GM23338 (cell line): ENCODE measurements around the gene CEP68. TPM values are rescaled to one million over a fixed set of nuclear protein-coding genes. Genes with fewer than 3 reads are reported as not detected.

ENCODE experiments used
- ATAC-seq: fragments of 200-7000 bp; cut with Tn5 transposase; 3 replicates; pipeline ENCODE4 v1.9.1; 2020
- DNase-seq: peaks from one replicate; pipeline ENCODE4 v3.0.0-alpha.2; 2015; ENCODE audit warnings: low spot score
- H2AFZ ChIP-seq: fragments of 200-600 bp; sonication (generic); 2 replicates; pipeline ENCODE4 v1.8.0; 2016; ENCODE audit warnings: antibody characterized with exemption, mild to moderate bottlenecking, moderate library complexity
- H3F3A ChIP-seq: fragments of 200-600 bp; sonication (generic); replicated peaks from 2 replicates; pipeline ENCODE4 v1.8.0; 2017; ENCODE audit warnings: antibody characterized with exemption, mixed run types, low read depth
- H3K27ac ChIP-seq: fragments of 200-600 bp; sonication (generic); 2 replicates; pipeline ENCODE4 v1.6.1; 2016; ENCODE audit warnings: low read depth
- H3K27me3 ChIP-seq: fragments of 200-600 bp; sonication (generic); 2 replicates; pipeline ENCODE4 v1.8.0; 2016; ENCODE audit warnings: mild to moderate bottlenecking, mixed run types, moderate library complexity; ENCODE audit not compliant: insufficient read depth
- H3K36me3 ChIP-seq: fragments of 200-600 bp; sonication (generic); 2 replicates; pipeline ENCODE4 v1.8.0; 2016; ENCODE audit warnings: mild to moderate bottlenecking; ENCODE audit not compliant: insufficient read depth
- H3K4me1 ChIP-seq: fragments of 200-600 bp; sonication (generic); 2 replicates; pipeline ENCODE4 v1.8.0; 2016; ENCODE audit warnings: mild to moderate bottlenecking, moderate library complexity; ENCODE audit not compliant: insufficient read depth
- H3K4me2 ChIP-seq: fragments of 200-600 bp; sonication (generic); 2 replicates; pipeline ENCODE4 v1.7.1; 2017; ENCODE audit warnings: mixed run types
- H3K4me3 ChIP-seq: fragments of 200-600 bp; sonication (generic); 2 replicates; pipeline ENCODE4 v1.6.1; 2016; ENCODE audit warnings: mixed run types
- H3K79me2 ChIP-seq: fragments of 200-600 bp; sonication (generic); replicated peaks from 2 replicates; pipeline ENCODE4 v1.8.0; 2017; ENCODE audit warnings: mild to moderate bottlenecking; ENCODE audit not compliant: insufficient read depth
- H3K9me2 ChIP-seq: fragments of 200-600 bp; sonication (generic); 2 replicates; pipeline ENCODE4 v1.8.0; 2017; ENCODE audit not compliant: insufficient read depth
- H4K20me1 ChIP-seq: fragments of 200-600 bp; sonication (generic); replicated peaks from 2 replicates; pipeline ENCODE4 v1.8.0; 2017; ENCODE audit warnings: mild to moderate bottlenecking; ENCODE audit not compliant: insufficient read depth
- H3K27ac Mint-ChIP-seq: 2 replicates; pipeline ENCODE4 v1.8.0; 2020; ENCODE audit warnings: inconsistent platforms, mild to moderate bottlenecking, moderate library complexity, mixed read lengths
- H3K27me3 Mint-ChIP-seq: 3 replicates; pipeline ENCODE4 v1.8.0; 2022; ENCODE audit warnings: low read depth, mild to moderate bottlenecking, moderate library complexity, mixed read lengths, inconsistent platforms; ENCODE audit not compliant: insufficient read depth, poor library complexity
- H3K36me3 Mint-ChIP-seq: 3 replicates; pipeline ENCODE4 v1.8.0; 2021; ENCODE audit warnings: low read depth, mild to moderate bottlenecking, inconsistent platforms, moderate library complexity, mixed read lengths
- H3K4me1 Mint-ChIP-seq: 3 replicates; pipeline ENCODE4 v1.8.0; 2020; ENCODE audit warnings: mild to moderate bottlenecking, inconsistent platforms, mixed read lengths
- H3K4me3 Mint-ChIP-seq: 3 replicates; pipeline ENCODE4 v1.8.0; 2021; ENCODE audit warnings: moderate library complexity, mild to moderate bottlenecking, inconsistent platforms, mixed read lengths
- H3K9me3 Mint-ChIP-seq: 3 replicates; pipeline ENCODE4 v1.8.0; 2020; ENCODE audit warnings: moderate library complexity, mild to moderate bottlenecking, inconsistent platforms, mixed read lengths
- EZH2 ChIP-seq: fragments of 200-600 bp; sonication (generic); IDR thresholded peaks from one replicate; pipeline ENCODE4 v1.8.0; 2017; ENCODE audit warnings: antibody characterized with exemption, mild to moderate bottlenecking, low read depth; ENCODE audit not compliant: unreplicated experiment
- STAT1 ChIP-seq: IDR thresholded peaks from one replicate; pipeline ENCODE4 v1.6.1; 2016; ENCODE audit warnings: antibody characterized with exemption; ENCODE audit not compliant: unreplicated experiment
- ZNF114 ChIP-seq: fragments of 250-450 bp; sonication (Bioruptor Pico); IDR thresholded peaks from 2 replicates; pipeline ENCODE4 v1.5.0; 2020; ENCODE audit warnings: mild to moderate bottlenecking, moderate library complexity
- ZNF462 ChIP-seq: fragments of 250-450 bp; sonication (Bioruptor Pico); IDR thresholded peaks from 2 replicates; pipeline ENCODE4 v1.5.0; 2020; ENCODE audit warnings: mild to moderate bottlenecking, moderate library complexity
- polyA plus RNA-seq: library from polyadenylated mRNA; unstranded; fragments of >200 nt; fragmentation: Nextera tagmentation; extraction: Ambion mirVana; gene quantifications from 2 replicates; pipeline ENCODE4 v1.2.1, GENCODE V29; 2016
- total RNA-seq: library from RNA; depleted of rRNA; stranded (reverse); fragments of >200 nt; shearing (Covaris generic); gene quantifications from 2 replicates; pipeline ENCODE4 v1.2.3, GENCODE V29; 2014

CEP68 gene
- total and polyA plus RNA-seq, 2 experiments from 2014 or later = 13.0 to 24.4 TPM

GRCh38 chr2:65018141-65018582 is 38.1 kb upstream of the CEP68 start:
- TF ChIP-seq ZNF462 (CRISPR knock-in tag) (no peak), STAT1 (no peak), ZNF114 (CRISPR knock-in tag) (no peak), EZH2 (no peak)
- no peak overlapping the region for H3K27ac Mint-ChIP-seq
- peaks cover 11% of the 10 kb centered on the region; the same call in 1 of the 2 replicates for H3K4me1 ChIP-seq
- H3K27ac ChIP-seq = no peak overlapping the region
- peaks cover 11% of the 10 kb centered on the region for H3K4me1 Mint-ChIP-seq
- no peaks in the 10 kb centered on the region for H3F3A ChIP-seq
- no peak overlapping the region for H3K4me3 ChIP-seq
- no peaks in the 10 kb centered on the region for H3K27me3 ChIP-seq
- H3K4me3 Mint-ChIP-seq = no peak overlapping the region
- no peaks in the 10 kb centered on the region; the same call in none of the 3 replicates for H3K36me3 Mint-ChIP-seq
- no peak overlapping the region for H3K4me2 ChIP-seq
- no peaks in the 10 kb centered on the region for H3K9me2 ChIP-seq
- no peaks in the 10 kb centered on the region for H3K79me2 ChIP-seq
- DNase-seq (no peak), ATAC-seq (no peak)
- peaks cover 5% of the 10 kb centered on the region for H3K27me3 Mint-ChIP-seq
- no peaks in the 10 kb centered on the region for H3K9me3 Mint-ChIP-seq
- no peak overlapping the region for H2AFZ ChIP-seq
- peaks cover 4% of the 10 kb centered on the region; the same call in 1 of the 2 replicates for H4K20me1 ChIP-seq
- 0 out of 2 replicates have a peak, but pooled peaks cover 2% of the 10 kb centered on the region for H3K36me3 ChIP-seq

DNA sequence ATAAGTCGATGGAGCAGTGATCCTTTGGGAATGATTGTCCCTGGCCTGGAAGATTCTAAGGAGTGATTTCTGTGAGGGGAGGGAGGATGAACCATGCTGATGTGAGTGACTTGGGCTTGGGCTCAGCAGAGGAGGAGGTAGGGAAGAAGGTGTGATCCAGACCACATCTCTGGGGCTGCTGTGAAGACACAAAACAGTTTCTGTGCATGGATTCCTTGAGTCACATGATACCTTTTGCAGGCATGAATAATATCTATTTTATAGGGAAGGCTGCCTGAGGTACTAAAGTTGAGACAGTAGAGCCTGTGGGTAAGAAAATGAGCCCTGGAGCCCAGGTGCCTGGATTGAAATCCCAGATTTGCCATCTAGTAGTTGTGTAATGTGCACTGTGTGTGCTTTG is 37.2 kb upstream of the CEP68 start:
- no peak for DNase-seq
- H3K27ac Mint-ChIP-seq = no peak overlapping the region
- Histone ChIP-seq H3K4me2 (no peak overlapping the region), H3K79me2 (no peaks in the 10 kb centered on the region), H2AFZ (no peak overlapping the region), H3K4me3 (no peak overlapping the region), H3F3A (no peaks in the 10 kb centered on the region), H3K9me2 (no peaks in the 10 kb centered on the region), H4K20me1 (peaks cover 4% of the 10 kb centered on the region; the same call in 1 of the 2 replicates), H3K4me1 (peaks cover 5% of the 10 kb centered on the region; the same call in 1 of the 2 replicates), H3K27me3 (no peaks in the 10 kb centered on the region), H3K27ac (no peak overlapping the region), H3K36me3 (0 out of 2 replicates have a peak, but pooled peaks cover 2% of the 10 kb centered on the region)
- H3K36me3 Mint-ChIP-seq = no peaks in the 10 kb centered on the region; the same call in none of the 3 replicates
- no peak for ATAC-seq
- no peak for TF ChIP-seq STAT1
- peaks cover 5% of the 10 kb centered on the region for H3K27me3 Mint-ChIP-seq
- peaks cover 4% of the 10 kb centered on the region for H3K4me1 Mint-ChIP-seq
- H3K9me3 Mint-ChIP-seq = no peaks in the 10 kb centered on the region
- H3K4me3 Mint-ChIP-seq = no peak overlapping the region
